ENCODE measurements around the gene OCA2.

DNA sequence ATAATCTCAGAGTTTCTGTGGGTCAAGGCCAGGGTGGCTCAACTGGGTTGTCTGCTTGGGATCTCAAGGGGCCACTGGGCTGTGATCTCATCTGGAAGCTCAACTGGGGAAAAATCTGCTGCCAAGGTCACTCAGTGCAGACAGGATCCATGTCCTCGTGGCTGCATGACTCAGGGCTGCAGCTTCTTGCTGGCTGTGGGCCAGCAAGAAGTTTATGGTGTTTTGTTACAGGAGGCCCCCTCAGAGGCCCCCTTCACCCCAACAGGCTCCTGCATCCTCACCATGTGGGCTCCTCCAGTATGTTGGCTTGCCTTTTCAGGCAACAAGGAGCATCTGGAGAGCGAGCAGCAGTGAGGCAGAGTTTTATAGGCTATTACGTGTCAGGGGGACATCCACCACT is 14.6 kb downstream of the OCA2 start:
- TF ChIP-seq, protein P1, sequence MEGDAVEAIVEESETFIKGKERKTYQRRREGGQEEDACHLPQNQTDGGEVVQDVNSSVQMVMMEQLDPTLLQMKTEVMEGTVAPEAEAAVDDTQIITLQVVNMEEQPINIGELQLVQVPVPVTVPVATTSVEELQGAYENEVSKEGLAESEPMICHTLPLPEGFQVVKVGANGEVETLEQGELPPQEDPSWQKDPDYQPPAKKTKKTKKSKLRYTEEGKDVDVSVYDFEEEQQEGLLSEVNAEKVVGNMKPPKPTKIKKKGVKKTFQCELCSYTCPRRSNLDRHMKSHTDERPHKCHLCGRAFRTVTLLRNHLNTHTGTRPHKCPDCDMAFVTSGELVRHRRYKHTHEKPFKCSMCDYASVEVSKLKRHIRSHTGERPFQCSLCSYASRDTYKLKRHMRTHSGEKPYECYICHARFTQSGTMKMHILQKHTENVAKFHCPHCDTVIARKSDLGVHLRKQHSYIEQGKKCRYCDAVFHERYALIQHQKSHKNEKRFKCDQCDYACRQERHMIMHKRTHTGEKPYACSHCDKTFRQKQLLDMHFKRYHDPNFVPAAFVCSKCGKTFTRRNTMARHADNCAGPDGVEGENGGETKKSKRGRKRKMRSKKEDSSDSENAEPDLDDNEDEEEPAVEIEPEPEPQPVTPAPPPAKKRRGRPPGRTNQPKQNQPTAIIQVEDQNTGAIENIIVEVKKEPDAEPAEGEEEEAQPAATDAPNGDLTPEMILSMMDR (IDR thresholded peaks at IDR 0.05), result no peak
- TF ChIP-seq POLR2A (IDR thresholded peaks at IDR 0.05), result no peak
- TF ChIP-seq EP300 (IDR thresholded peaks at IDR 0.05), result no peak
